Measurements from ENCODE around the gene BDKRB2.

- TF ChIP-seq CTCF (IDR thresholded peaks at IDR 0.05) (no peak), EZH2 (IDR thresholded peaks at IDR 0.05; ENCODE audit: borderline replicate concordance, insufficient read depth, low read depth, low read length, poor library complexity, severe bottlenecking) (no peak)
Observed at GRCh38 chr14:96167224-96168148, 37.2 kb upstream of the BDKRB2 start.

All from B cell (primary cell).